ENCODE measurements around the gene TNFAIP8.
"Not testable (repeated sequence)": the region's sequence is repeated elsewhere in the genome, so short reads cannot be mapped to it uniquely, and the experiment has no call there.

Gene TNFAIP8

GRCh38 chr5:119428166-119428565 is 72.3 kb downstream of the TNFAIP8 start:
- not testable (repeated sequence) for DNase-seq

DNA sequence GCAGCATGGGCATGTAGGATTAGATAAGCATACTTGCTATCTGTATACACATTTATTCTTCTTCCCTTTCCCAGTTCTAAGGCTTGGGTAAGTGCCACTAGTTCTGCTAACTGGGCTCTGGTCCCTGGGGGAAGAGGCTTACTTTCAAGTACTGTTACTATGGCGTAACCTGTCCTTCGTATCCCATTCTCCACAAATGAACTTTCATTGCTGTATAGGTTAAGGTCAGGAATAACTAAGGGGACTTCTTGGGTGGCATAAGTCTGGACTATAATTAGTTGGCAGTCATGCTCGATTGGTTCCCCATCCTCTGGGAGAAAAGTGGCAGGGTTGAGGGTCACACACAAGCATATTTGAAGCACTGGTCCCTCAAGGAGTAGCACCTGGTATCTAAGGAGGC is 72.8 kb downstream of the TNFAIP8 start:
- DNase-seq = not testable (repeated sequence)

GRCh38 chr5:119432674-119433237 is 76.9 kb downstream of the TNFAIP8 start:
- not testable (repeated sequence) for DNase-seq

DNA sequence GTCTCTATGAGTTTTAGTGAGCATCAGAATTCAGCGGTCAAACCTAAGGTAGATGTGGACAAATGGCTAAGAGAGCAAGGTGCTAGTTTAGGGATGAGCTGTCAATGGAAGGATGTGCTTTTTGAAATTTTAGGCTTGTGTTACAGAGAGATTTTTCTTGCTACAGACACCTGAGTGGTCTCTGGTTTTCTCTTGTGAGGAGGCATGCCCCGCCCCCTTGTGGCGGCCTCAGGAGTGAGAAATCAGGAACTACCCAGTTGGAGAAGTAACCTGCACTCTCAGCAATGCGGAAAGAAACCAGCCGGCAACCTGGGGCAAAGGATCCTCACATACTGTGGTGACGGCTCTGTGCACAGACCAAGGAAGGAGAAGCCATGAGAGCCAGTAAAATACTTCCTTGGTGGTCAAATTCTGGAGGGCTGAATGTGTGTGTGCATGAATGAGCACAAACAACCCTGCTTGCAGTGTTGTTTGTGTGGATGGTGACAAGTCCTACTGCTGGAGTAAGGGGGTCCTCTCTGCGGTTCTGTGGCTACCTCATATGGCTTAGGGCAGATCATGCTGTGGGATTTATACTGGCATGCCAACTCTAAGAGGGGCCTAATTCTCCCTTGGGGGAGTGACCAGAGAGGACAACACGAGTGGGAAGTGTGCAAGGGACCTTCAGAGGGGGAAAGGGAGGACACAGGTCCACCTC is 79.8 kb downstream of the TNFAIP8 start:
- no peak for DNase-seq

DNA sequence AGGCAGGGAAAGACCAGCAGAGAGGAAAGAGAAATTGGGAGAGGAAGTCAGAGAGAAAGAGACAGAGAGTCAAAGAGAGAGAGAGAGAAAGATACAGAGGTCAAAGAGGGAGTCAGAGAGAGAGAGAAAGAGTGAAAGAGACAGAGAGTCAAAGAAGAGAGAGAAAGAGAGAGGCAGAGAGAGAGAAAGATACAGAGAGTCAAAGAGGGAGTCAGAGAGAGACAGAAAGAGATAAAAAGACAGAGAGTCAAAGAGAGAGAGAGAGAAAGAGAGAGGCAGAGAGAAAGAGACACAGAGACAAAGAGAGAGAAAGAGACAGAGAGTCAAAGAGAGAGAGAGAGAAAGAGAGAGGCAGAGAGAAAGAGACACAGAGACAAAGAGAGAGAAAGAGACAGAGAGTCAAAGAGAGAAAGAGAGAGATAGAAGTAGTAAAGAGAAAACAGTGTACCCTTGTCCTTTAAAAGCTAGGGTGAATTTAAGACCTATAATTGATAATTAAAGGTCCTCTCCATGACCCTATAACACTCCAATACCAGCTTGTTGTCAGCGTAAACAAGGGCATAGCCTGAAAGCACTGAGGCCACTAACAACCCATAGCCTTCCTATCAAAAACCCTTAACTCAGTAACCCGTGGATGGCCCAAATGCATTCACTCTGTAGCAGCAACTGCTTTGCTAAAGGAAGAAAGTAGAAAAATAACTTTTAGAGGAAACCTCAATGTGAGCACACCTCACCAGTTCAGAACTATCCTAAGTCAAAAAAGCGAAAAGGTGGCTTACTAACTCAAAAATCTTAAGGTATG is 82.2 kb downstream of the TNFAIP8 start:
- DNase-seq = not testable (repeated sequence)

DNA sequence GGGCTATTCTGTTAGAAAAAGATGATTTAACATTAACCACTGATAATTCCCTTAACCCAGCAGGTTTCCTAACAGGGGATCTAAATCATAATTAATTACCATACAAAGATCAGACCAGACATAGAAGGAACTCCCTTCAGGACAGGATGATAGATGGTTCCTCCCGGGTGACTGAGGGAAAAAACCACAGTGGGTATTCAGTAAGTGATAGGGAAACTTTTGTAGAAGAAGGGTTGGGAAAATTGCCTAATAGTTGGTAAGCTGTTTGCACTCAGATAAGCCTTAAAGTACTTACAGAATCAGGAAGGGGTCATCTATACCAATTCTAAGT is 82.7 kb downstream of the TNFAIP8 start:
- not testable (repeated sequence) for DNase-seq

DNA sequence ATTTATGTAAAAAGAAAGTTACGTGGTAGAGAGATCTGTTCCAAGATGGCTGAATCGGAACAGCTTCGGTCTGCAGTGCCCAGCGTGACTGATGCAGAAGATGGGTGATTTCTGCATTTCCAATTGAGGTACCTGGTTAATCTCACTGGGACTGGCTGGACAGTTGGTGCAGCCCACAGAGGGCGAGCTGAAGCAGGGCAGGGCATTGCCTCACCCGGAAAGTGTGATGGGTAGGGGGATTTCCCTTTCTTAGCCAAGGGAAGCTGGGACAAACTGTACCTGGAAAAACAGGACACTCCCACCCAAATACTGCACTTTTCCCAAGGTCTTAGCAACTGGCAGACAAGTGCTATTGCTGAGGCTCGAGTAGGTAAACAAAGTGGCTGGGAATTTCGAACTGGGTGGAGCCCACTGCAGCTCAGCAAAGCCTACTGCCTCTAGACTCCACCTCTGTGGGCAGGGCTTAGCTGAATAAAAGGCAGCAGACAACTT is 83.4 kb downstream of the TNFAIP8 start:
- no peak for DNase-seq

DNA sequence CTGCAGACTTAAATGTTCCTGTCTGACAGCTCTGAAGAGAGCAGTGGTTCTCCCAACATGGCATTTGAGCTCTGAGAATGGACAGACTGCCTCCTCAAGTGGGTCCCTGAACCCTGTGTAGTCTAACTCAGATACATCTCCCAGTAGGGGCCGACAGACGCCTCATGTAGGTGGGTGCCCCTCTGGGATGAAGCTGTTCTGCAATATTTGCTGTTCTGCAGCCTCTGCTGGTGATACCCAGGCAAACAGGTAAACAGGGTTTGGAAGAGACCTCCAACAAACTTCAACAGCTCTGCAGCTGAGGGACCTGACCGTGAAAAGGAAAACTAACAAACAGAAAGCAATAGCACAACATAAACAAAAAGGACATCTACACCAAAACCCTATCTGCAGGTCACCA is 83.8 kb downstream of the TNFAIP8 start:
- DNase-seq = not testable (repeated sequence)

- not testable (repeated sequence) for DNase-seq
Measured at GRCh38 chr5:119444643-119445042, 88.8 kb downstream of the TNFAIP8 start.

GRCh38 chr5:119445544-119445943 is 89.7 kb downstream of the TNFAIP8 start:
- DNase-seq = no peak

All from KG1 (cell line).